H9 (cell line): ENCODE measurements around the gene SERPINA3. TPM values are rescaled to one million over a fixed set of nuclear protein-coding genes. Genes with fewer than 3 reads are reported as not detected.

Experiments used
- DNase-seq: peaks from one replicate; pipeline ENCODE4 v3.0.0-alpha.2; 2017
- H2AFZ ChIP-seq: one replicate; pipeline ENCODE4 v1.6.1; 2013; ENCODE audit warnings: mild to moderate bottlenecking, low read length, control low read depth, moderate library complexity
- H2AK5ac ChIP-seq: 2 replicates; pipeline ENCODE4 v1.6.1; 2013; ENCODE audit warnings: low read length, control low read depth, mixed read lengths; ENCODE audit not compliant: insufficient read length
- H2BK120ac ChIP-seq: one replicate; pipeline ENCODE4 v1.6.1; 2013; ENCODE audit warnings: low read depth, mild to moderate bottlenecking, low read length, control low read depth, inconsistent platforms; ENCODE audit not compliant: poor library complexity, severe bottlenecking
- H2BK12ac ChIP-seq: 2 replicates; pipeline ENCODE4 v1.6.1; 2013; ENCODE audit warnings: low read length, control low read depth, mixed read lengths, low read depth; ENCODE audit not compliant: insufficient read length
- H2BK15ac ChIP-seq: 2 replicates; pipeline ENCODE4 v1.6.1; 2013; ENCODE audit warnings: low read depth, low read length, control low read depth
- H2BK20ac ChIP-seq: one replicate; pipeline ENCODE4 v1.6.1; 2013; ENCODE audit warnings: low read depth, mild to moderate bottlenecking, low read length, control low read depth, inconsistent platforms; ENCODE audit not compliant: poor library complexity, severe bottlenecking
- H2BK5ac ChIP-seq: 2 replicates; pipeline ENCODE4 v1.6.1; 2013; ENCODE audit warnings: low read length, control low read depth, mixed read lengths; ENCODE audit not compliant: insufficient read length
- H3K14ac ChIP-seq: 2 replicates; pipeline ENCODE4 v1.6.1; 2013; ENCODE audit warnings: low read length, control low read depth; ENCODE audit not compliant: insufficient read depth
- H3K18ac ChIP-seq: 2 replicates; pipeline ENCODE4 v1.6.1; 2013; ENCODE audit warnings: low read depth, mild to moderate bottlenecking, mixed read lengths, low read length, control low read depth; ENCODE audit not compliant: insufficient read length
- H3K23ac ChIP-seq: 2 replicates; pipeline ENCODE4 v1.6.1; 2013; ENCODE audit warnings: low read length, control low read depth, mixed read lengths, low read depth; ENCODE audit not compliant: insufficient read length
- H3K23me2 ChIP-seq: 2 replicates; pipeline ENCODE4 v1.6.1; 2013; ENCODE audit warnings: low read depth, mild to moderate bottlenecking, mixed read lengths, low read length, control low read depth; ENCODE audit not compliant: insufficient read length, poor library complexity, severe bottlenecking
- H3K27ac ChIP-seq: 2 replicates; pipeline ENCODE4 v1.5.1; 2013; ENCODE audit warnings: low read length, control low read depth, mixed read lengths, low read depth; ENCODE audit not compliant: insufficient read length
- H3K27me3 ChIP-seq: 2 replicates; pipeline ENCODE4 v1.6.1; 2013; ENCODE audit warnings: low read length, control low read depth, inconsistent platforms; ENCODE audit not compliant: insufficient read depth
- H3K4ac ChIP-seq: 2 replicates; pipeline ENCODE4 v1.6.1; 2013; ENCODE audit warnings: low read depth, mild to moderate bottlenecking, control low read depth, inconsistent platforms, low read length, moderate library complexity
- H3K4me1 ChIP-seq: 2 replicates; pipeline ENCODE4 v1.6.1; 2013; ENCODE audit warnings: low read length, control low read depth, inconsistent platforms; ENCODE audit not compliant: insufficient read depth
- H3K4me2 ChIP-seq: 2 replicates; pipeline ENCODE4 v1.6.1; 2013; ENCODE audit warnings: low read length, control low read depth, mixed read lengths; ENCODE audit not compliant: insufficient read length, insufficient read depth
- H3K56ac ChIP-seq: 2 replicates; pipeline ENCODE4 v1.6.1; 2013; ENCODE audit warnings: low read depth, mild to moderate bottlenecking, mixed read lengths, low read length, control low read depth; ENCODE audit not compliant: insufficient read length
- H3K79me1 ChIP-seq: 2 replicates; pipeline ENCODE4 v1.6.1; 2013; ENCODE audit warnings: low read depth, mild to moderate bottlenecking, moderate library complexity, low read length, control low read depth, inconsistent platforms; ENCODE audit not compliant: insufficient read depth, poor library complexity, severe bottlenecking
- H3K79me2 ChIP-seq: 2 replicates; pipeline ENCODE4 v1.6.1; 2013; ENCODE audit warnings: low read length, control low read depth, inconsistent platforms; ENCODE audit not compliant: insufficient read depth
- H3K9ac ChIP-seq: 2 replicates; pipeline ENCODE4 v1.6.1; 2013; ENCODE audit warnings: low read length, control low read depth, mixed read lengths; ENCODE audit not compliant: insufficient read length; ENCODE audit errors: extremely low read depth
- H3K9me3 ChIP-seq: one replicate; pipeline ENCODE4 v1.6.1; 2013; ENCODE audit warnings: low read depth, low read length, inconsistent platforms; ENCODE audit not compliant: control insufficient read depth
- H3T11ph ChIP-seq: one replicate; pipeline ENCODE4 v1.6.1; 2013; ENCODE audit warnings: mild to moderate bottlenecking, low read length, control low read depth, inconsistent platforms
- H4K20me1 ChIP-seq: one replicate; pipeline ENCODE4 v1.6.1; 2013; ENCODE audit not compliant: control insufficient read depth, insufficient read length, insufficient read depth
- H4K5ac ChIP-seq: 2 replicates; pipeline ENCODE4 v1.6.1; 2013; ENCODE audit warnings: low read depth, mild to moderate bottlenecking, mixed read lengths, low read length, control low read depth; ENCODE audit not compliant: insufficient read length
- H4K8ac ChIP-seq: replicated peaks from 2 replicates; pipeline ENCODE4 v1.6.1; 2013; ENCODE audit warnings: low read length, control low read depth, mixed read lengths, low read depth; ENCODE audit not compliant: insufficient read length
- H4K91ac ChIP-seq: 2 replicates; pipeline ENCODE4 v1.6.1; 2013; ENCODE audit warnings: low read depth, mild to moderate bottlenecking, moderate library complexity, mixed read lengths, low read length, control low read depth; ENCODE audit not compliant: insufficient read length
- H3K27ac Mint-ChIP-seq, 3 experiments: 2 replicates in 2 of 3; 3 replicates in 1 of 3; pipeline ENCODE4 v1.8.0; 2020 to 2021; ENCODE audit warnings: mixed read lengths in 3 of 3, mild to moderate bottlenecking in 1 of 3, moderate library complexity in 1 of 3
- H3K27me3 Mint-ChIP-seq: 2 replicates; pipeline ENCODE4 v1.8.0; 2021; ENCODE audit warnings: low read depth, mild to moderate bottlenecking, moderate library complexity, mixed read lengths
- H3K36me3 Mint-ChIP-seq, 3 experiments: 2 replicates in 2 of 3; 3 replicates in 1 of 3; pipeline ENCODE4 v1.8.0; 2020 to 2021; ENCODE audit warnings: low read depth in 3 of 3, mixed read lengths in 3 of 3; ENCODE audit not compliant: insufficient read depth in 1 of 3
- H3K4me1 Mint-ChIP-seq, 2 experiments: 2 replicates each; pipeline ENCODE4 v1.8.0; 2020; ENCODE audit warnings: mixed read lengths in 2 of 2
- H3K4me3 Mint-ChIP-seq, 2 experiments: 2 replicates in 1 of 2; 3 replicates in 1 of 2; pipeline ENCODE4 v1.8.0; 2020 to 2021; ENCODE audit warnings: mild to moderate bottlenecking in 2 of 2, mixed read lengths in 2 of 2, moderate library complexity in 1 of 2
- H3K9me3 Mint-ChIP-seq, 2 experiments: 2 replicates in 1 of 2; 3 replicates in 1 of 2; pipeline ENCODE4 v1.8.0; 2020; ENCODE audit warnings: mild to moderate bottlenecking in 2 of 2, mixed read lengths in 2 of 2, moderate library complexity in 1 of 2
- CTCF ChIP-seq: fragments of 200-600 bp; sonication (generic); conservative IDR thresholded peaks from 3 replicates; pipeline ENCODE4 v1.8.0; 2021; ENCODE audit warnings: antibody characterized with exemption, mild to moderate bottlenecking
- WGBS: extraction: QIAGEN DNeasy Blood & Tissue Kit; methylation state at CpG from one replicate; pipeline ENCODE4 v1.1.7; 2013; ENCODE audit warnings: missing lambda C conversion rate, low lambda C conversion rate, mixed read lengths; ENCODE audit not compliant: insufficient read length; ENCODE audit errors: extremely low coverage; 5-methylcytosine and 5-hydroxymethylcytosine counted together
- total RNA-seq: library from RNA; stranded (reverse); gene quantifications from 2 replicates; pipeline ENCODE4 v1.2.1, GENCODE V29; 2021

Gene SERPINA3
- total RNA-seq, 1 experiment from 2014 or later: not detected

GRCh38 chr14:94653321-94653720, 41.1 kb downstream of the SERPINA3 start:
- Histone ChIP-seq H4K91ac (no peak overlapping the region), H3T11ph (no peak overlapping the region), H3K79me2 (no peaks in the 10 kb centered on the region; the same call in 1 of the 2 replicates), H3K23ac (no peak overlapping the region), H2BK20ac (no peak overlapping the region), H3K9me3 (no peaks in the 10 kb centered on the region), H3K23me2 (no peaks in the 10 kb centered on the region), H4K20me1 (no peaks in the 10 kb centered on the region), H2AFZ (no peak overlapping the region), H4K5ac (no peak overlapping the region), H2BK5ac (no peak overlapping the region), H3K27ac (no peak overlapping the region), H3K9ac (no peak overlapping the region), H3K18ac (no peak overlapping the region), H3K56ac (no peak overlapping the region), H4K8ac (no peak overlapping the region), H3K14ac (no peak overlapping the region), H2BK15ac (no peak overlapping the region), H3K27me3 (no peaks in the 10 kb centered on the region), H2BK12ac (no peak overlapping the region), H3K4me1 (no peaks in the 10 kb centered on the region), H3K4me2 (no peak overlapping the region), H3K4ac (no peak overlapping the region), H3K79me1 (no peaks in the 10 kb centered on the region), H2AK5ac (no peak overlapping the region), H2BK120ac (no peak overlapping the region)
- Mint-ChIP-seq H3K4me3 (no peak overlapping the region), H3K27ac (no peak overlapping the region; a peak in 1 of 7 replicates), H3K4me1 (peaks cover 0 to 3% of the 10 kb centered on the region in 2 experiments; a peak in 1 of 4 replicates), H3K27me3 (peaks cover 3% of the 10 kb centered on the region; the same call in 1 of the 2 replicates), H3K9me3 (peaks cover 4 to 8% of the 10 kb centered on the region in 2 experiments; a peak in 4 of 5 replicates), H3K36me3 (no peaks in the 10 kb centered on the region; a peak in 1 of 7 replicates)
- no peak for TF ChIP-seq CTCF
- WGBS: no CpG with 5 or more reads among the region's 5 CpGs
- no peak for DNase-seq
